Fibroblast of pulmonary artery (primary cell): ENCODE measurements around the gene METTL25B.
A peak's percentile ranks its signal among the peaks of the same experiment; 100 is the strongest.

Source experiments
- DNase-seq: peaks from one replicate; pipeline ENCODE4 v3.0.0-alpha.2; 2010; ENCODE audit warnings: low read depth
- H3K4me3 ChIP-seq: replicated peaks from 2 replicates; pipeline ENCODE4 v1.5.1; 2011; ENCODE audit warnings: low read depth, mild to moderate bottlenecking, control low read depth, low read length, moderate library complexity
- CTCF ChIP-seq: IDR thresholded peaks from 2 replicates; pipeline ENCODE4 v1.5.1; 2011; ENCODE audit warnings: mild to moderate bottlenecking, control low read depth, low read length, inconsistent platforms; ENCODE audit errors: missing control alignments

The METTL25B gene

GRCh38 chr1:156740741-156741480, 12.6 kb downstream of the METTL25B start, which contains the start of gene MRPL24:
Gene MRPL24, minus strand, starts transcription at chr1:156741088. Its CDS starts 2,384 bp downstream, at chr1:156738704.
- peak within 1 kb of the TSS; percentile 81 for H3K4me3 ChIP-seq
- DNase-seq, result peak; percentile 99
- no peak for TF ChIP-seq CTCF

- no peak for TF ChIP-seq CTCF
- no peak for DNase-seq
- H3K4me3 ChIP-seq, result peak overlapping the region; percentile 8
These were observed 13.3 kb downstream of the METTL25B start for GRCh38 chr1:156741481-156741983.

GRCh38 chr1:156742017-156742416, 13.7 kb downstream of the METTL25B start:
- DNase-seq, result no peak
- H3K4me3 ChIP-seq, result no peak overlapping the region
- no peak for TF ChIP-seq CTCF

GRCh38 chr1:156742801-156743200, 14.5 kb downstream of the METTL25B start:
- no peak overlapping the region for H3K4me3 ChIP-seq
- TF ChIP-seq CTCF, result no peak
- DNase-seq, result no peak

GRCh38 chr1:156743367-156744302, 15.4 kb downstream of the METTL25B start:
- no peak for DNase-seq
- TF ChIP-seq CTCF, result no peak
- H3K4me3 ChIP-seq, result no peak overlapping the region

- no peak overlapping the region for H3K4me3 ChIP-seq
- TF ChIP-seq CTCF, result no peak
- no peak for DNase-seq
These were observed 16.1 kb downstream of the METTL25B start for GRCh38 chr1:156744344-156744743.
